Brain microvascular endothelial cell (primary cell): Measurements from ENCODE around the gene KCNJ18.
"Not testable (repeated sequence)": the region's sequence is repeated elsewhere in the genome, so short reads cannot be mapped to it uniquely, and the experiment has no call there.

Experiments used
- DNase-seq: peaks from one replicate; pipeline ENCODE4 v3.0.0-alpha.2; 2020
- H3K27ac ChIP-seq: fragments of 250-450 bp; sonication (Bioruptor Pico); 2 replicates; pipeline ENCODE4 v1.5.1; 2020; ENCODE audit warnings: mild to moderate bottlenecking, moderate library complexity
- H3K27me3 ChIP-seq: fragments of 250-450 bp; sonication (Bioruptor Pico); replicated peaks from 2 replicates; pipeline ENCODE4 v1.5.1; 2020; ENCODE audit warnings: mild to moderate bottlenecking
- H3K36me3 ChIP-seq: fragments of 250-450 bp; sonication (Bioruptor Pico); replicated peaks from 2 replicates; pipeline ENCODE4 v1.5.1; 2020; ENCODE audit warnings: mild to moderate bottlenecking
- H3K4me3 ChIP-seq: 2 replicates; pipeline ENCODE4 v1.5.1; 2011; ENCODE audit warnings: low read depth, mild to moderate bottlenecking, control low read depth, low read length, moderate library complexity
- in situ Hi-C: cut with HindIII; loops from 2 replicates; pipeline ENCODE4 v1.10.0; 2017; ENCODE audit warnings: low sequenced_read_pairs, low pct_ligation_motif_present

The KCNJ18 gene

GRCh38 chr17:21715877-21716276 is 23.6 kb downstream of the KCNJ18 start:
- H3K4me3 ChIP-seq, DNase-seq, in situ Hi-C loops, H3K27ac ChIP-seq, H3K27me3 ChIP-seq, H3K36me3 ChIP-seq: not testable (repeated sequence)

GRCh38 chr17:21718971-21719370 is 26.6 kb downstream of the KCNJ18 start:
- in situ Hi-C loops, H3K27me3 ChIP-seq, H3K36me3 ChIP-seq, H3K4me3 ChIP-seq, DNase-seq, H3K27ac ChIP-seq: not testable (repeated sequence)

GRCh38 chr17:21719511-21720226 is 27.3 kb downstream of the KCNJ18 start:
- H3K27me3 ChIP-seq, H3K36me3 ChIP-seq, DNase-seq, H3K4me3 ChIP-seq, H3K27ac ChIP-seq, in situ Hi-C loops: not testable (repeated sequence)

GRCh38 chr17:21720566-21720965 is 28.2 kb downstream of the KCNJ18 start:
- H3K4me3 ChIP-seq, H3K27me3 ChIP-seq, H3K27ac ChIP-seq, in situ Hi-C loops, DNase-seq, H3K36me3 ChIP-seq: not testable (repeated sequence)

- H3K36me3 ChIP-seq, result not testable (repeated sequence)
Observed at GRCh38 chr17:21722268-21722667, 29.9 kb downstream of the KCNJ18 start.

GRCh38 chr17:21724216-21725006 is 32.1 kb downstream of the KCNJ18 start:
- in situ Hi-C loops, H3K4me3 ChIP-seq, DNase-seq, H3K27me3 ChIP-seq, H3K27ac ChIP-seq, H3K36me3 ChIP-seq: not testable (repeated sequence)

More at GRCh38 chr17:21722268-21722667, 29.9 kb downstream of the KCNJ18 start:
- H3K4me3 ChIP-seq, H3K27me3 ChIP-seq, H3K27ac ChIP-seq, in situ Hi-C loops, DNase-seq: not testable (repeated sequence)

- H3K27ac ChIP-seq, H3K4me3 ChIP-seq, H3K36me3 ChIP-seq, DNase-seq, H3K27me3 ChIP-seq, in situ Hi-C loops: not testable (repeated sequence)
Observed at GRCh38 chr17:21731076-21731475, 38.8 kb downstream of the KCNJ18 start.

GRCh38 chr17:21733931-21734330 is 41.6 kb downstream of the KCNJ18 start:
- H3K27me3 ChIP-seq, H3K4me3 ChIP-seq, DNase-seq, H3K27ac ChIP-seq, H3K36me3 ChIP-seq, in situ Hi-C loops: not testable (repeated sequence)

- H3K27me3 ChIP-seq, in situ Hi-C loops, H3K36me3 ChIP-seq, H3K4me3 ChIP-seq, DNase-seq, H3K27ac ChIP-seq: not testable (repeated sequence)
Observed at GRCh38 chr17:21735814-21736213, 43.5 kb downstream of the KCNJ18 start.

GRCh38 chr17:21737015-21737580 is 44.8 kb downstream of the KCNJ18 start:
- in situ Hi-C loops, H3K36me3 ChIP-seq, DNase-seq, H3K27ac ChIP-seq, H3K27me3 ChIP-seq, H3K4me3 ChIP-seq: not testable (repeated sequence)

- in situ Hi-C loops, H3K27ac ChIP-seq, H3K4me3 ChIP-seq, H3K36me3 ChIP-seq, DNase-seq, H3K27me3 ChIP-seq: not testable (repeated sequence)
Observed at GRCh38 chr17:21738241-21738640, 45.9 kb downstream of the KCNJ18 start.

- H3K27ac ChIP-seq, in situ Hi-C loops, DNase-seq, H3K4me3 ChIP-seq, H3K27me3 ChIP-seq, H3K36me3 ChIP-seq: not testable (repeated sequence)
Observed at GRCh38 chr17:21738877-21739474, 46.7 kb downstream of the KCNJ18 start.

GRCh38 chr17:21739485-21739884 is 47.2 kb downstream of the KCNJ18 start:
- H3K4me3 ChIP-seq, in situ Hi-C loops: not testable (repeated sequence)

GRCh38 chr17:21740836-21741235 is 48.5 kb downstream of the KCNJ18 start:
- H3K27me3 ChIP-seq, DNase-seq, H3K36me3 ChIP-seq, H3K27ac ChIP-seq, H3K4me3 ChIP-seq, in situ Hi-C loops: not testable (repeated sequence)

More at GRCh38 chr17:21739485-21739884, 47.2 kb downstream of the KCNJ18 start:
- DNase-seq, H3K27me3 ChIP-seq, H3K27ac ChIP-seq, H3K36me3 ChIP-seq: not testable (repeated sequence)
